GM12878 (cell line): ENCODE results near the gene BSN. TPM values are rescaled to one million over a fixed set of nuclear protein-coding genes. Genes with fewer than 3 reads are reported as not detected.
A peak's percentile ranks its signal among the peaks of the same experiment; 100 is the strongest.

ENCODE experiments used
- CTCF ChIP-seq, 3 experiments: IDR thresholded peaks in 2 of 3; conservative IDR thresholded peaks in 1 of 3; 2 replicates each; pipeline ENCODE4 v1.5.1; 2011; ENCODE audit warnings: low read depth in 3 of 3, low read length in 3 of 3, mild to moderate bottlenecking in 3 of 3, control low read depth in 2 of 3, moderate library complexity in 2 of 3, inconsistent platforms in 1 of 3, mixed read lengths in 1 of 3; ENCODE audit not compliant: control insufficient read depth in 2 of 3, insufficient read depth in 1 of 3; ENCODE audit errors: extremely low read depth in 1 of 3
- GATAD2B ChIP-seq: fragments of 450-650 bp; conservative IDR thresholded peaks from 2 replicates; pipeline ENCODE4 v1.6.1; 2017; ENCODE audit warnings: low read depth, mild to moderate bottlenecking, moderate library complexity
- IKZF1 ChIP-seq: fragments of 450-650 bp; conservative IDR thresholded peaks from 2 replicates; pipeline ENCODE4 v1.6.1; 2017; ENCODE audit warnings: antibody characterized with exemption, mild to moderate bottlenecking
- NR2F1 ChIP-seq: fragments of 450-650 bp; conservative IDR thresholded peaks from 2 replicates; pipeline ENCODE4 v1.6.1; 2017; ENCODE audit warnings: mild to moderate bottlenecking
- polyA plus RNA-seq, 11 experiments: library from polyadenylated mRNA; depleted of rRNA in 4 of 11; unstranded in 6 of 11; stranded (reverse) in 5 of 11; fragments of >200 nt; fragmentation: Nextera tagmentation in 4 of 11; fragmentation: Illumina TruSeq in 1 of 11; extraction: Ambion mirVana in 4 of 11; extraction: Trizol in 1 of 11; gene quantifications; 1 replicate in 1 of 11; 2 replicates in 10 of 11; pipeline versions ENCODE4 v1.2.1 to v1.2.3, GENCODE V29; 2011 to 2016; ENCODE audit warnings: inconsistent platforms in 2 of 11, missing spikeins in 2 of 11, low read depth in 1 of 11
- total RNA-seq, 4 experiments: library from RNA; depleted of rRNA in 3 of 4; stranded (reverse); fragments of >200 nt in 3 of 4; fragmentation: Illumina TruSeq in 1 of 4; extraction: Trizol in 1 of 4; gene quantifications; 2 replicates each; pipeline versions ENCODE4 v1.2.1 to v1.2.3, GENCODE V29; 2013 to 2021
- TF ChIP-seq, protein P1 (sequence below): fragments of 450-650 bp; IDR thresholded peaks from 2 replicates; pipeline ENCODE4 v1.6.1; 2016; ENCODE audit warnings: mild to moderate bottlenecking, moderate library complexity, borderline replicate concordance

Gene BSN
- total and polyA plus RNA-seq, 10 of the 15 experiments (the other 5 are each of a cell fraction or from before 2014, with no cell fraction given), result under 0.01 to 0.19 (median 0.05) TPM; not detected in 1

- TF ChIP-seq CTCF (IDR thresholded peaks at IDR 0.05 in 2 of 3, conservative IDR thresholded peaks at IDR 0.05 in 1 of 3; ENCODE audit: control insufficient read depth in 2 of 3, extremely low read depth in 1 of 3, insufficient read depth in 1 of 3, low read depth in 3 of 3, low read length in 3 of 3) (no peak), IKZF1 (peak; percentile 65), GATAD2B (0 out of 2 replicates have a peak, but pooled peaks have one; percentile 19), NR2F1 (0 out of 2 replicates have a peak, but pooled peaks have one; percentile 12)
- TF ChIP-seq, protein P1, sequence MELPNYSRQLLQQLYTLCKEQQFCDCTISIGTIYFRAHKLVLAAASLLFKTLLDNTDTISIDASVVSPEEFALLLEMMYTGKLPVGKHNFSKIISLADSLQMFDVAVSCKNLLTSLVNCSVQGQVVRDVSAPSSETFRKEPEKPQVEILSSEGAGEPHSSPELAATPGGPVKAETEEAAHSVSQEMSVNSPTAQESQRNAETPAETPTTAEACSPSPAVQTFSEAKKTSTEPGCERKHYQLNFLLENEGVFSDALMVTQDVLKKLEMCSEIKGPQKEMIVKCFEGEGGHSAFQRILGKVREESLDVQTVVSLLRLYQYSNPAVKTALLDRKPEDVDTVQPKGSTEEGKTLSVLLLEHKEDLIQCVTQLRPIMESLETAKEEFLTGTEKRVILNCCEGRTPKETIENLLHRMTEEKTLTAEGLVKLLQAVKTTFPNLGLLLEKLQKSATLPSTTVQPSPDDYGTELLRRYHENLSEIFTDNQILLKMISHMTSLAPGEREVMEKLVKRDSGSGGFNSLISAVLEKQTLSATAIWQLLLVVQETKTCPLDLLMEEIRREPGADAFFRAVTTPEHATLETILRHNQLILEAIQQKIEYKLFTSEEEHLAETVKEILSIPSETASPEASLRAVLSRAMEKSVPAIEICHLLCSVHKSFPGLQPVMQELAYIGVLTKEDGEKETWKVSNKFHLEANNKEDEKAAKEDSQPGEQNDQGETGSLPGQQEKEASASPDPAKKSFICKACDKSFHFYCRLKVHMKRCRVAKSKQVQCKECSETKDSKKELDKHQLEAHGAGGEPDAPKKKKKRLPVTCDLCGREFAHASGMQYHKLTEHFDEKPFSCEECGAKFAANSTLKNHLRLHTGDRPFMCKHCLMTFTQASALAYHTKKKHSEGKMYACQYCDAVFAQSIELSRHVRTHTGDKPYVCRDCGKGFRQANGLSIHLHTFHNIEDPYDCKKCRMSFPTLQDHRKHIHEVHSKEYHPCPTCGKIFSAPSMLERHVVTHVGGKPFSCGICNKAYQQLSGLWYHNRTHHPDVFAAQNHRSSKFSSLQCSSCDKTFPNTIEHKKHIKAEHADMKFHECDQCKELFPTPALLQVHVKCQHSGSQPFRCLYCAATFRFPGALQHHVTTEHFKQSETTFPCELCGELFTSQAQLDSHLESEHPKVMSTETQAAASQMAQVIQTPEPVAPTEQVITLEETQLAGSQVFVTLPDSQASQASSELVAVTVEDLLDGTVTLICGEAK, result no peak
These were observed at the start of gene BSN (continued) for GRCh38 chr3:49553692-49554632.
